Stimulated activated CD4-positive, alpha-beta T cell treated with anti-CD3 and anti-CD28 coated beads, TNF-alpha, amount 100 ng/mL, for 4 hours (primary cell): Measurements from ENCODE around the gene JMJD1C.
"Not testable (repeated sequence)": the region's sequence is repeated elsewhere in the genome, so short reads cannot be mapped to it uniquely, and the experiment has no call there.

Source experiments
- DNase-seq, 3 experiments: peaks; one replicate each; pipeline ENCODE4 v3.0.0-alpha.2; 2020; ENCODE audit warnings: low read depth in 3 of 3

The JMJD1C gene

GRCh38 chr10:63261496-63261895 is 204.3 kb downstream of the JMJD1C start:
- DNase-seq, result no peak

GRCh38 chr10:63260860-63261251 is 204.9 kb downstream of the JMJD1C start:
- no peak for DNase-seq

- DNase-seq, result no peak
Observed at GRCh38 chr10:63260103-63260859, 205.5 kb downstream of the JMJD1C start.

GRCh38 chr10:63258920-63259678 is 206.7 kb downstream of the JMJD1C start:
- no peak for DNase-seq

- DNase-seq, result no peak
Observed at GRCh38 chr10:63257778-63258177, 208.0 kb downstream of the JMJD1C start.

GRCh38 chr10:63256009-63256773 is 209.6 kb downstream of the JMJD1C start:
- no peak for DNase-seq

GRCh38 chr10:63255316-63255715 is 210.5 kb downstream of the JMJD1C start:
- no peak for DNase-seq

- DNase-seq, result no peak
Observed at GRCh38 chr10:63253040-63253439, 212.7 kb downstream of the JMJD1C start.

GRCh38 chr10:63252095-63252762 is 213.5 kb downstream of the JMJD1C start:
- DNase-seq, result no peak

- no peak for DNase-seq
Observed at GRCh38 chr10:63250032-63250431, 215.7 kb downstream of the JMJD1C start.

- DNase-seq, result no peak
Observed at GRCh38 chr10:63247771-63248170, 218.0 kb downstream of the JMJD1C start.

GRCh38 chr10:63246356-63246755 is 219.4 kb downstream of the JMJD1C start:
- no peak for DNase-seq

- no peak for DNase-seq
Observed at GRCh38 chr10:63241841-63242281, 223.9 kb downstream of the JMJD1C start.

- no peak for DNase-seq
Observed at GRCh38 chr10:63240807-63241206, 225.0 kb downstream of the JMJD1C start.

- no peak for DNase-seq
Observed at GRCh38 chr10:63238501-63238900, 227.3 kb downstream of the JMJD1C start.

- DNase-seq, result no peak
Observed at GRCh38 chr10:63237396-63237795, 228.4 kb downstream of the JMJD1C start.

- DNase-seq, result no peak
Observed at GRCh38 chr10:63236113-63236935, 229.5 kb downstream of the JMJD1C start.

- not testable (repeated sequence) for DNase-seq
Observed at GRCh38 chr10:63235136-63235535, 230.6 kb downstream of the JMJD1C start.

- no peak for DNase-seq
Observed at GRCh38 chr10:63229161-63229560, 236.6 kb downstream of the JMJD1C start.

- DNase-seq, result no peak
Observed at GRCh38 chr10:63228237-63228636, 237.5 kb downstream of the JMJD1C start.
